Germinal center (tissue), 1 donor: ENCODE results near the gene ASPG.

Experiments
- DNase-seq: peaks from one replicate; pipeline ENCODE4 v3.0.0; 2012; ENCODE audit warnings: mixed read lengths, low spot score

The ASPG gene

GRCh38 chr14:104085032-104085888, at the start of gene ASPG:
Gene ASPG (plus strand): TSS chr14:104085700. CDS start chr14:104085771, 71 bp downstream.
- DNase-seq, result no peak

DNA sequence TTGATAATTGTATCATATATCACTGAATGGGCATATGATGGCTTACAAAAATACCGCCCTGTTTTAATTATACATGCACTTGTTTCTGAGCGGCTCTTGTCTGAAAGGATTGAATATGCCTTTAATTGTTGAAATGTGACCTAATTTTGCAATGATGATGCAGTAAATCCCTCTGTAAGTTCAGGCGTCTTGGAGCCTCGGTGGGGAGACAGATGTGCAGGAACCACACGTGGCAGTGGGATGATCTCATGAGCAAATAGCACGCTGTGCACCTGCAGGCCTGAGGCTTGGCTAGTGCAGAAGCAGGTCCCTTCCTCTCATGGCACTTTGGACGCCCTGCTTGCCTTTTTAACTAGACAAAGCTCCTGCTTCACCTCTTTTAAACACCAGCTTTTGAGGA, 49.3 kb upstream of the ASPG start:
- DNase-seq, result no peak

DNA sequence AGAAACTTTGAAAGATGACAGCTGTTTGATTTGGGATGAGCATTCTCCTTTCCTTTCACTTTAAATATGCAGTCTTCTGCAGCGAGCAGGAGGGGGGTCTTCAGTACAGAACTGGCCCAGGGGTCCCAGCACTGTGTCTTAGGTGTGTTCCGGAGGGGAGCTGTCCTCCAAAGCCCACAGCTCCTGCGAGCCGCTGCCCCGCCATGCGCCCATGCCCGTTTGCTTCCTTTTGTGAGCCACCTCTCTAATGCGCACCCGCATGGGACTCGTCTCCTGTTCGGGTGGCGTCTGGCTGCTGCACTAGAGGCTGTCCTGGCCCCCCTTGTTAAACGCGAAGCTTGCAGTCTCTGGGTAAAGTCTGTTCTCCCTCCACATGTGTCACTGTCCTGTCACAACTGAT, 48.4 kb upstream of the ASPG start:
- DNase-seq, result no peak

GRCh38 chr14:104037903-104038302, 47.6 kb upstream of the ASPG start:
- no peak for DNase-seq

- DNase-seq, result no peak
These were observed 46.3 kb upstream of the ASPG start for GRCh38 chr14:104039214-104039613.

DNA sequence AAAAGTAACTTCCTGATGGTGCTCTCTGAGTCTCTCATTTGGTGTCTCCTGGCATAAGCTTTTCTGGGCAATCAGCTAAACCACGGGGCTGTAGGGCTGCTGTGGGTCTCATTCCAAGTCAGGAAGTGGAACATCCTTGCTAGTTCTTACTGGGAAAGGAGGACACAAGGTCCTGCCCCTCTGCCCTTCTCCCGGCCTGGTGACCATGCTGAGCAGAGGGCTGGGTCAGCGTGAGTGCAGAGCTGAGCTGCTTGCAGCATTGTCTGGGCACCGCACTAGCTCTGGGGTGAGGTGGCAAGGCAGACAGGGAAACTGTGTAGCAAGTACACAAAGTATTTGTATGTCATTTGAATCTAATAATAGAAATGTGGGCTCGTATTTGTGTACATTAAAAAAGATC, 45.0 kb upstream of the ASPG start:
- no peak for DNase-seq

DNA sequence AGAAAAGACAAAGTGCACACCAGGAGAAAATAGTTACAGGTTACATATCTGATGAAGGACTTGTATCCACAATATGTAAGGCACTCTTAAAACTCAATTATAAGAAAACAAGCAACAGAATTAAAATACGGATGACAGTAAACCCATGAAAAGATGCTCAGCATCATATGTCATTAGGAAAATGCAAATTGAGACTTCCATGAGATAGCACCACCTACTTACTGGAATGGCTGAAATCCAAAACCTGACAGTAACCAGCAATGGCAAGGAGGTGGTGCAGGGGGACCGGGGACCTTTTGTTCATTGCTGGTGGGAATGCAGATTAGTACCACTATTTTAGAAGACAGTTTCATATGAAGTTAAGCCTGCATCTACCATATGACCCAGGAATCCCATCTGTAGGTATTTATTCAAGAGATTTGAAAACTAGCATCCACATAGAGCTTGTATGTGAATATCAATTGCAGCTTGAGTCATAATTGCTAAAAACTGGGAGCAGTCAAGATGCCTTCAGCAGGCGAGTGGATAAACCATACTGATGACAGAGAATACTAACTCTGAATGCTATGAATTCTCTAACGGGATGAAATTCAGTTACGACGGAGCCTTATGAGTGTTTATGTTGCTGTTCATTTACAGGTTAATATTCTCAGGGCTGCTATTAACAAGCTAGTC, 43.9 kb upstream of the ASPG start:
- DNase-seq, result no peak

GRCh38 chr14:104044016-104044415, 41.5 kb upstream of the ASPG start:
- DNase-seq, result no peak

GRCh38 chr14:104047761-104048160, 37.7 kb upstream of the ASPG start:
- no peak for DNase-seq

- no peak for DNase-seq
These were observed 36.6 kb upstream of the ASPG start for GRCh38 chr14:104048758-104049507.

DNA sequence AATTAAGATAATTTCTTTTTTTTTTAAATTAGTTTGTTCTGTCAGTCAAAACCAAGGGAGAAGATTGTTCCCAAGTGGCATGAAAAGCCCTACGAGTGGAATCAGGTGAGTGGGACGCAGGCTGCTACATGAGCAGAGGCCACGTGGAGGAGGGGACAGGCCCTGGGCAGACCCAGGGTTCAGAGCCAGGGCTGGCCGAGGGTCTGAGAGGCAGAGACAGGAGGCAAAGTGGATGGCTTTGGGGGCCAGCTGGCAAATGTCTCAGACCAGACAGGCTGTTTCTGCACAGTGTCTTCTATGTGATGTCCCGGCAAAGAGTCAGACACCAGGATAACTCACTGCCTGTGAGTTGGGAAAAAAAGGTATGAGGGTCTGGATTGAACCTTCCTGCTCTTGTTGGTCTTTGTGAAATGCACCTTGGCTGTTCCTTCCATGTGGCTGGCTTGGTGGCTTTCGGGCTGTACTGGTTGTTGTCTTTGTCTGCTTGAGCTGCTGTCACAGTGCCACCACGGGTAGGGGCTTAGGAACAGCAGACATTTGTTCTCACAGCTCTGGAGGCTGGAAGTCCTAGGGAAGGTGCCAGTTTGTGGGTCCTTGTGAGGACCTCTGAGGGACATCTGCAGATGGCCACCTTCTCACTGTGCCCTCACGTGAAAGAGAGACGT, 35.8 kb upstream of the ASPG start:
- DNase-seq, result no peak

- no peak for DNase-seq
These were observed 34.2 kb upstream of the ASPG start for GRCh38 chr14:104051092-104051813.

- DNase-seq, result no peak
These were observed 31.1 kb upstream of the ASPG start for GRCh38 chr14:104054222-104054905.

- DNase-seq, result no peak
These were observed 23.2 kb upstream of the ASPG start for GRCh38 chr14:104062281-104062680.

- no peak for DNase-seq
These were observed 21.5 kb upstream of the ASPG start for GRCh38 chr14:104064003-104064402.

GRCh38 chr14:104066279-104066678, 19.2 kb upstream of the ASPG start:
- DNase-seq, result no peak

GRCh38 chr14:104066719-104067295, 18.7 kb upstream of the ASPG start:
- DNase-seq, result no peak

DNA sequence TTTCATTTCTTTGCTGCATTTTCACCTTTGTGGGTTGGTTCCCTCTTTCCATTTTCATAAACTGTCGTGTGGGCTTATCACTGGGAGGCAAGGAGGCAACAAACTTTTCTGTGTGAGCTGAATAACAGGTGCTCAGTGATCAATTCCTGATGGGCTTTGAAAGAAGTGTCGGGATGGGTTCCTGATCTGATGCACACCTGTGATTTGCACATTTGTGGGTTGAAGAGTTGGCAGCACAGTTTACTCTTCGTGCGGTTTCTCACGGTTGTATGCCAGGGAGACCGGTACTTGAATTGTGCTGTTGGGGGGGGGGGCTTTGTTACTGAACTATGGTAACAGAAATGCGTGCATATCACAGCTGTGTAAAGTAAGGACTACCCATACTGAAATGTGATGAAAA, 16.0 kb upstream of the ASPG start:
- DNase-seq, result no peak

- no peak for DNase-seq
These were observed 12.9 kb upstream of the ASPG start for GRCh38 chr14:104072586-104072985.

- no peak for DNase-seq
These were observed 11.7 kb upstream of the ASPG start for GRCh38 chr14:104073764-104074163.
